DOHH2 (cell line): ENCODE results near the gene PCP4L1.

ENCODE experiments used
- H3F3A ChIP-seq: fragments of 200-600 bp; sonication (generic), shearing (Covaris generic); 2 replicates; pipeline ENCODE4 v1.6.0; 2016; ENCODE audit warnings: antibody characterized with exemption, mild to moderate bottlenecking; ENCODE audit not compliant: control insufficient read depth, insufficient read depth
- H3K27ac ChIP-seq: fragments of 200-600 bp; sonication (generic); 2 replicates; pipeline ENCODE4 v1.5.1; 2014; ENCODE audit warnings: low read depth, mild to moderate bottlenecking, low read length, moderate library complexity
- H3K27me3 ChIP-seq: fragments of 200-600 bp; sonication (generic); 2 replicates; pipeline ENCODE4 v1.6.1; 2014; ENCODE audit warnings: mild to moderate bottlenecking, low read length, mixed read lengths; ENCODE audit not compliant: control insufficient read depth
- H3K36me3 ChIP-seq: fragments of 200-600 bp; sonication (generic); 2 replicates; pipeline ENCODE4 v1.6.1; 2014; ENCODE audit warnings: mild to moderate bottlenecking, low read length, moderate library complexity, mixed read lengths; ENCODE audit not compliant: control insufficient read depth
- H3K4me1 ChIP-seq: fragments of 200-600 bp; sonication (generic); 2 replicates; pipeline ENCODE4 v1.6.1; 2014; ENCODE audit warnings: mild to moderate bottlenecking, low read length, mixed read lengths; ENCODE audit not compliant: control insufficient read depth
- H3K4me2 ChIP-seq: fragments of 200-600 bp; sonication (generic); 2 replicates; pipeline ENCODE4 v1.6.0; 2014; ENCODE audit warnings: mild to moderate bottlenecking, low read length, moderate library complexity
- H3K4me3 ChIP-seq: fragments of 200-600 bp; sonication (generic); 2 replicates; pipeline ENCODE4 v1.5.1; 2014; ENCODE audit warnings: mild to moderate bottlenecking, low read length, mixed read lengths
- H3K79me2 ChIP-seq: fragments of 200-600 bp; sonication (generic); 2 replicates; pipeline ENCODE4 v1.6.1; 2014; ENCODE audit warnings: mild to moderate bottlenecking, low read length, mixed read lengths; ENCODE audit not compliant: control insufficient read depth
- H3K9me2 ChIP-seq: fragments of 200-600 bp; sonication (generic); replicated peaks from 2 replicates; pipeline ENCODE4 v1.6.1; 2014; ENCODE audit warnings: mild to moderate bottlenecking, low read length, mixed read lengths; ENCODE audit not compliant: control insufficient read depth
- H3K9me3 ChIP-seq: fragments of 200-600 bp; sonication (generic); 2 replicates; pipeline ENCODE4 v1.6.1; 2014; ENCODE audit warnings: antibody characterized with exemption, low read length, mixed read lengths; ENCODE audit not compliant: control insufficient read depth, insufficient read depth
- H4K20me1 ChIP-seq: fragments of 200-600 bp; sonication (generic); 2 replicates; pipeline ENCODE4 v1.6.0; 2014; ENCODE audit warnings: low read depth, mild to moderate bottlenecking, antibody characterized with exemption, low read length, moderate library complexity; ENCODE audit not compliant: control insufficient read depth, insufficient read depth
- EZH2phosphoT487 ChIP-seq: fragments of 200-600 bp; sonication (generic); IDR thresholded peaks from 2 replicates; pipeline ENCODE4 v1.6.1; 2017; ENCODE audit warnings: borderline replicate concordance, mild to moderate bottlenecking, antibody characterized with exemption, low read length, moderate library complexity, mixed read lengths
- TF ChIP-seq, protein P1 (sequence below): fragments of 200-600 bp; sonication (generic); IDR thresholded peaks from one replicate; pipeline ENCODE4 v1.5.1; 2014; ENCODE audit warnings: antibody characterized with exemption, mild to moderate bottlenecking, low read depth, low read length; ENCODE audit not compliant: poor library complexity, severe bottlenecking

Gene PCP4L1

DNA sequence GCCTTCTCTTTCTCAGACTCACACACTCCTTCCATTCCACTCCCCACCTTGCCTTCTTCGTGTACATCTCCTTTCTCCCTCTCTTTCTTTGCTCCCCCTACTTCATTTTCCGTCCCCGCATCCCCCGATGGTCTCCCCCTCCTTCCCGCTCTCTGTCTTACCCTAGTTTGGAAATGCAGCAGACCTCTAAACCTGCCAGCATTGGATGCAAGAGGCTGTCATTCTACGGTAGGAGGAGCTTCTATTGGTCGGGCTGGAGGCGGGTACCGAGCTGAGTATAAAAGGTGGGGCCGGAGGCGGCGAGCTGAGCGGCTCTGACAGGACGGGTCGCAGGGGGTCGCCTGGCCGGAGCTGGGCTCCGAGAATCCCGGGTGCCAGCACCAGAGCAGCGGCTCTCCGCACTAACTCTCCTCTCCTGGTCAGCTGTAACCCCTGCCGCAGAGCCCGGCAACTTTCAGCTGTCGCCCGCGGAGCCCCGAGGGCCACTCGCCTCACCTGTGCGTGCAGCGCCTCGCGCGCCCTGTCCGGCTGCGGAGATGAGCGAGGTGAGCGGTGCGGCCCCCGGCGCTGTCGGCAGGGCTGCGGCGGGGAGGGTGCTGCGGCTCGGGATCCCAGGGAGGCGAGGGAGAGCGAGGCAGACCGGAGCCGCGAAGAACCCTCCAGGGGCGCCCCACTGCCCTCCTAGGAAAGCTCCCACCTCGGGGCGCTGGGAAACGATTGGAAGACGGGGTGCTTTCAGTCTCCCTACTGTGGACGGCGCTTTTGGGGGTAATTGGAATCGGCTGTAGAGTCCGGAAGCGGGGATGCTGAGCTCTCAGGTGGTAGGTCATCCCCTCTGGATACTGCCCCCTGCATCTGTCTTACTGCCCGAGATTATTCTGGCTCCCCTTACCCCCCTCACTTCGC lies at the start of gene PCP4L1:
Gene PCP4L1 (plus strand): TSS at position 307 of the 906 bp plus-strand sequence. CDS start 230 bp downstream, at position 537.
- peaks cover 39% of the 10 kb centered on the region for H3K27me3 ChIP-seq
- peaks cover 42% of the 10 kb centered on the region for H3K4me1 ChIP-seq
- H3K4me2 ChIP-seq: peak within 1 kb of the TSS; percentile 73
- no peaks in the 10 kb centered on the region for H3K79me2 ChIP-seq
- peak within 1 kb of the TSS; percentile 72 for H3K4me3 ChIP-seq
- H4K20me1 ChIP-seq: no peaks in the 10 kb centered on the region
- no peaks in the 10 kb centered on the region for H3K36me3 ChIP-seq
- no peak within 1 kb of the TSS for H3K27ac ChIP-seq
- TF ChIP-seq EZH2phosphoT487: peak; percentile 20; the same call in 1 of the 2 replicates
- TF ChIP-seq, protein P1, sequence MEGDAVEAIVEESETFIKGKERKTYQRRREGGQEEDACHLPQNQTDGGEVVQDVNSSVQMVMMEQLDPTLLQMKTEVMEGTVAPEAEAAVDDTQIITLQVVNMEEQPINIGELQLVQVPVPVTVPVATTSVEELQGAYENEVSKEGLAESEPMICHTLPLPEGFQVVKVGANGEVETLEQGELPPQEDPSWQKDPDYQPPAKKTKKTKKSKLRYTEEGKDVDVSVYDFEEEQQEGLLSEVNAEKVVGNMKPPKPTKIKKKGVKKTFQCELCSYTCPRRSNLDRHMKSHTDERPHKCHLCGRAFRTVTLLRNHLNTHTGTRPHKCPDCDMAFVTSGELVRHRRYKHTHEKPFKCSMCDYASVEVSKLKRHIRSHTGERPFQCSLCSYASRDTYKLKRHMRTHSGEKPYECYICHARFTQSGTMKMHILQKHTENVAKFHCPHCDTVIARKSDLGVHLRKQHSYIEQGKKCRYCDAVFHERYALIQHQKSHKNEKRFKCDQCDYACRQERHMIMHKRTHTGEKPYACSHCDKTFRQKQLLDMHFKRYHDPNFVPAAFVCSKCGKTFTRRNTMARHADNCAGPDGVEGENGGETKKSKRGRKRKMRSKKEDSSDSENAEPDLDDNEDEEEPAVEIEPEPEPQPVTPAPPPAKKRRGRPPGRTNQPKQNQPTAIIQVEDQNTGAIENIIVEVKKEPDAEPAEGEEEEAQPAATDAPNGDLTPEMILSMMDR: no peak
- H3K9me3 ChIP-seq: peaks cover 13% of the 10 kb centered on the region
- no peaks in the 10 kb centered on the region for H3F3A ChIP-seq
- H3K9me2 ChIP-seq: no peaks in the 10 kb centered on the region

DNA sequence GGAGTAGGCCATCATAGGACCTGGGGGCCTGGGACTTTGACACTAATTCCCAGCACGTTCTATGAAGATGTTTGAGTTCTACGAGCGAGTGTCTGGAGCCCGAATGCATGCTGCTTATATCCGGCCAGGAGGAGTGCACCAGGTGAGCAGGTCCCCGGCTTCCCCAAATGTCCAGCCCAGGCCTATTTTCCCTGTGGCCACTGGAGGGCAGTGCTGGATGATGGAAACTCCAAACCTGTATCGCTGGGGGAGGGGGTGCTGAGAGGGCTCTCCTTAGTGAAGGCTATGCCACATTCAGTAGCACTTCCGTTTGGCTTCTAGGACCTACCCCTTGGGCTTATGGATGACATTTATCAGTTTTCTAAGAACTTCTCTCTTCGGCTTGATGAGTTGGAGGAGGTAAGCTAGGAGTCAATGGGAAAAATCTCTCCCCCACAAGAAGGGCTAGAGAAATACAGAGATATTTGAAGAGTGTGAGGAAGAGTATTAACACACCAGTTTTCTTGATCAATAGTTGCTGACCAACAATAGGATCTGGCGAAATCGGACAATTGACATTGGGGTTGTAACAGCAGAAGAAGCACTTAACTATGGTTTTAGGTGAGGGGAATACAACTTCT lies 48.6 kb upstream of the PCP4L1 start:
- H3K9me2 ChIP-seq: no peaks in the 10 kb centered on the region
- H3K27ac ChIP-seq: no peak overlapping the region
- H3K4me2 ChIP-seq: no peak overlapping the region
- H3F3A ChIP-seq: peaks cover 2% of the 10 kb centered on the region; the same call in 1 of the 2 replicates
- no peaks in the 10 kb centered on the region for H3K27me3 ChIP-seq
- no peaks in the 10 kb centered on the region for H3K9me3 ChIP-seq
- H4K20me1 ChIP-seq: no peaks in the 10 kb centered on the region
- no peak for TF ChIP-seq EZH2phosphoT487
- TF ChIP-seq, protein P1: peak; percentile 90
- H3K36me3 ChIP-seq: peaks cover 82% of the 10 kb centered on the region
- H3K4me1 ChIP-seq: peaks cover 10% of the 10 kb centered on the region
- H3K4me3 ChIP-seq: no peak overlapping the region
- no peaks in the 10 kb centered on the region for H3K79me2 ChIP-seq

DNA sequence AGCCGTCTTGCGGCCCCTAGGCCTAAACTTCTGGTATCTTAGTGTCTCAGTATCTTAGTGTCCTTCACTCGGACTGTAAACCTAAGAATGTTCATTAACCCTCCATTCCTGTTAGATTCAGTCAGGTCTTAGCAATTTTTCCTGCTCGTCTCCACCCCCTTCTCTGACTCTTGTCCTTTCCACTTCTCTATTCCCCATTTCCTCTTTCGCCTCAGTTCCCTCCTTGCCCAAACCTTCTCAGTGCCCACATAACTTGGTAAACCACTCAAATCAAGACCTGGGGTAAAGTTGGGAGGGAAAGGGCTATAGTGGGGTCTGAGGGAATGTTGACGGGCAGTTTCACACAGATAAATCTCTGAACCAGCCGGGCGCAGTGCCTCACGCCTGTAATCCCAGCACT lies 44.2 kb upstream of the PCP4L1 start:
- H4K20me1 ChIP-seq: no peaks in the 10 kb centered on the region
- H3K4me2 ChIP-seq: no peak overlapping the region
- TF ChIP-seq EZH2phosphoT487: no peak
- TF ChIP-seq, protein P1: no peak

More for the DNA sequence above, 44.2 kb upstream of the PCP4L1 start:
- peaks cover 3% of the 10 kb centered on the region for H3F3A ChIP-seq
- H3K9me3 ChIP-seq: no peaks in the 10 kb centered on the region
- no peaks in the 10 kb centered on the region for H3K9me2 ChIP-seq
- H3K4me1 ChIP-seq: peaks cover 36% of the 10 kb centered on the region
- H3K27ac ChIP-seq: no peak overlapping the region
- H3K36me3 ChIP-seq: peaks cover 50% of the 10 kb centered on the region
- H3K79me2 ChIP-seq: no peaks in the 10 kb centered on the region
- H3K4me3 ChIP-seq: no peak overlapping the region
- no peaks in the 10 kb centered on the region for H3K27me3 ChIP-seq
